Stimulated activated CD4-positive, alpha-beta T cell treated with anti-CD3 and anti-CD28 coated beads, Interleukin-15, amount 100 ng/mL, for 24 hours (primary cell): Measurements from ENCODE around the gene RILPL1.
"Not testable (repeated sequence)": the region's sequence is repeated elsewhere in the genome, so short reads cannot be mapped to it uniquely, and the experiment has no call there.

Experiments
- DNase-seq: peaks from one replicate; pipeline ENCODE4 v3.0.0-alpha.2; 2020

RILPL1 gene

GRCh38 chr12:123457980-123458779 is 75.3 kb downstream of the RILPL1 start, which contains the start of gene SNRNP35:
SNRNP35 (plus strand) TSS chr12:123458139; CDS start chr12:123465541, 7,402 bp downstream.
- peak; percentile 85 for DNase-seq

GRCh38 chr12:123453165-123453564 is 80.4 kb downstream of the RILPL1 start:
- DNase-seq = no peak

- DNase-seq = not testable (repeated sequence)
Measured at GRCh38 chr12:123452276-123452550, 81.3 kb downstream of the RILPL1 start.

GRCh38 chr12:123450636-123451035 is 82.9 kb downstream of the RILPL1 start:
- DNase-seq = no peak

- no peak for DNase-seq
Measured at GRCh38 chr12:123449856-123450255, 83.7 kb downstream of the RILPL1 start.

GRCh38 chr12:123449249-123449733 is 84.2 kb downstream of the RILPL1 start:
- DNase-seq = no peak

- no peak for DNase-seq
Measured at GRCh38 chr12:123446333-123446713, 87.2 kb downstream of the RILPL1 start.

- DNase-seq = no peak
Measured at GRCh38 chr12:123445388-123446332, 87.9 kb downstream of the RILPL1 start.

- no peak for DNase-seq
Measured at GRCh38 chr12:123444092-123445026, 89.2 kb downstream of the RILPL1 start.

- no peak for DNase-seq
Measured at GRCh38 chr12:123442774-123443173, 90.7 kb downstream of the RILPL1 start.

- DNase-seq = no peak
Measured at GRCh38 chr12:123441523-123442164, 91.9 kb downstream of the RILPL1 start.

GRCh38 chr12:123436017-123436964 is 97.2 kb downstream of the RILPL1 start, which contains the start of gene RILPL2:
RILPL2 (minus strand) TSS chr12:123436684; CDS start chr12:123436420, 264 bp downstream.
- DNase-seq = peak; percentile 98

GRCh38 chr12:123435636-123436016 is 97.9 kb downstream of the RILPL1 start:
- no peak for DNase-seq

- DNase-seq = no peak
Measured at GRCh38 chr12:123433615-123434014, 99.9 kb downstream of the RILPL1 start.

GRCh38 chr12:123431951-123432817 is 101.3 kb downstream of the RILPL1 start:
- DNase-seq = peak; percentile 51

- DNase-seq = not testable (repeated sequence)
Measured at GRCh38 chr12:123429101-123429500, 104.4 kb downstream of the RILPL1 start.

- no peak for DNase-seq
Measured at GRCh38 chr12:123428591-123428990, 104.9 kb downstream of the RILPL1 start.

GRCh38 chr12:123427036-123427769 is 106.3 kb downstream of the RILPL1 start:
- DNase-seq = peak; percentile 35

- no peak for DNase-seq
Measured at GRCh38 chr12:123421314-123421713, 112.2 kb downstream of the RILPL1 start.
